Thoracic aorta (tissue), 2 donors: Measurements from ENCODE around the gene GNAL. TPM values are rescaled to one million over a fixed set of nuclear protein-coding genes. Genes with fewer than 3 reads are reported as not detected.

ENCODE experiments used
- ATAC-seq: fragments of 150-250 bp; one replicate; pipeline ENCODE4 v1.8.0; 2017; ENCODE audit warnings: low read depth; ENCODE audit not compliant: insufficient number of reproducible peaks, low FRiP score
- DNase-seq: peaks from one replicate; pipeline ENCODE4 v3.0.0-alpha.2; 2020; ENCODE audit warnings: low spot score
- H3K27ac ChIP-seq, 2 donors: fragments of 200-600 bp; sonication (generic); 1 replicate in 1 of 2; 2 replicates in 1 of 2; pipeline ENCODE4 v1.5.1; 2016; ENCODE audit warnings: mild to moderate bottlenecking in 2 of 2, moderate library complexity in 2 of 2
- H3K27me3 ChIP-seq: fragments of 200-600 bp; sonication (generic); replicated peaks from 2 replicates; pipeline ENCODE4 v1.6.0; 2016; ENCODE audit warnings: mild to moderate bottlenecking; ENCODE audit not compliant: insufficient read depth
- H3K36me3 ChIP-seq: fragments of 200-600 bp; sonication (generic); one replicate; pipeline ENCODE4 v1.5.1; 2016
- H3K4me1 ChIP-seq, 2 donors: fragments of 200-600 bp; sonication (generic); 1 replicate in 1 of 2; 2 replicates in 1 of 2; pipeline versions ENCODE4 v1.5.1 to v1.6.0; 2016; ENCODE audit warnings: low read depth in 2 of 2, mild to moderate bottlenecking in 1 of 2; ENCODE audit not compliant: control insufficient read depth in 1 of 2
- H3K4me3 ChIP-seq: fragments of 200-600 bp; sonication (generic); 2 replicates; pipeline ENCODE4 v1.5.1; 2016; ENCODE audit warnings: mild to moderate bottlenecking
- H3K9me3 ChIP-seq: fragments of 200-600 bp; sonication (generic); 2 replicates; pipeline ENCODE4 v1.5.1; 2016
- CTCF ChIP-seq: fragments of 200-600 bp; sonication (generic); IDR thresholded peaks from one replicate; pipeline ENCODE4 v1.5.1; 2019; ENCODE audit warnings: antibody characterized with exemption
- total RNA-seq, 2 donors: library from RNA; depleted of rRNA; stranded (reverse); fragments of >200 nt; gene quantifications; one replicate each; pipeline versions ENCODE4 v1.1.0 to v1.2.3, GENCODE V29; 2016

Gene GNAL
- total RNA-seq, 2 donors from 2014 or later, result 4.2 to 20.4 TPM

DNA sequence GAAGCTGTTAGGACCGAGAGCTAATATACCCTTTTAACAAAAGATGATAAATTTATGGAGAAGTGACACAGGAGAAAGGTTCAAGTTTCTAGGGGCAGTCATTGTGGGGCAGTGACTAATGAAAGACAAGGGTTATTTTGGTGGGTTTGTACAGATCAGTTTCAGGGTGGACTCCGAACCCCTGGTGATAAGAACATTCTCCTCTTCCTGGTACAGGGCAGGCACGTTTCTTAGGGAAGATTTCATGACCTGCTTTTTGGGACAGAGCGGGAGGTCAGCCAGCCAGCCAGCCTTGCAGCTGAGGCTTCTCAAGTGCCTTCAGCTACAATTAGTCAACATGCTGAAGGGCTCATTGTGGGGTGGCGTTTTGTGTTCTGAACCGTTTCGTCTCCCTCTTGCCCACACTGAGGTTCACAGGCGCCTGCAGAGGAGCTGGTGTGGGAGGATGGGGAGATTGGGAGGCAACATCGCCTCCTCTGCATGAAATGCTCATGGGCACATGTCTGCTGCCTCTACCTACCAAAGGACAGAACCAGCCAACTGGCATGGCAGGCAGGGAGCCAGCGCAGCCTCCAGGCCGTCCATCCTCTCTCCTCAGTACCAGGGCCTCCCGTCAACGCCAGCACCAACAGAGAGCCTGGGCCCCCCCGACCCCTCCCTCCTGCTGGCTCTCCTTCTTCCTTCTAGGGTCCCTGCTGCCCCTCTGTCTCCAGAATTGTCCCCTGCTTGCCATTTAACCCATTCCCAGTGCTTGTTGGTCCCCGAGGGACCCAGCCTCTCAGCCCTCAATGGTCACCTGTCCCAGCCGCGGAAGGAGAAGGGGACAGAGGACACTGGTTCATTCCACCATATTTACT, 171.8 kb downstream of the GNAL start:
- H3K9me3 ChIP-seq, result no peaks in the 10 kb centered on the region
- no peak for TF ChIP-seq CTCF
- H3K4me1 ChIP-seq, result peaks cover 5 to 22% of the 10 kb centered on the region in 2 donors
- no peak for DNase-seq
- H3K36me3 ChIP-seq, result no peaks in the 10 kb centered on the region
- H3K27me3 ChIP-seq, result no peaks in the 10 kb centered on the region
- H3K4me3 ChIP-seq, result no peak overlapping the region
- H3K27ac ChIP-seq, result no peak overlapping the region
- no peak for ATAC-seq

GRCh38 chr18:11861583-11862288, 172.7 kb downstream of the GNAL start:
- H3K27me3 ChIP-seq, result no peaks in the 10 kb centered on the region
- no peak for TF ChIP-seq CTCF

GRCh38 chr18:11862468-11863137, 173.5 kb downstream of the GNAL start:
- Histone ChIP-seq H3K4me3 (no peak overlapping the region), H3K27me3 (no peaks in the 10 kb centered on the region), H3K9me3 (no peaks in the 10 kb centered on the region), H3K27ac (no peak overlapping the region), H3K4me1 (peaks cover 0 to 7% of the 10 kb centered on the region in 2 donors), H3K36me3 (no peaks in the 10 kb centered on the region)
- ATAC-seq (no peak), DNase-seq (no peak)
- no peak for TF ChIP-seq CTCF

More at GRCh38 chr18:11861583-11862288, 172.7 kb downstream of the GNAL start:
- Histone ChIP-seq H3K36me3 (no peaks in the 10 kb centered on the region), H3K4me1 (peaks cover 3 to 15% of the 10 kb centered on the region in 2 donors), H3K4me3 (no peak overlapping the region), H3K27ac (no peak overlapping the region), H3K9me3 (no peaks in the 10 kb centered on the region)
- ATAC-seq (no peak), DNase-seq (no peak)

DNA sequence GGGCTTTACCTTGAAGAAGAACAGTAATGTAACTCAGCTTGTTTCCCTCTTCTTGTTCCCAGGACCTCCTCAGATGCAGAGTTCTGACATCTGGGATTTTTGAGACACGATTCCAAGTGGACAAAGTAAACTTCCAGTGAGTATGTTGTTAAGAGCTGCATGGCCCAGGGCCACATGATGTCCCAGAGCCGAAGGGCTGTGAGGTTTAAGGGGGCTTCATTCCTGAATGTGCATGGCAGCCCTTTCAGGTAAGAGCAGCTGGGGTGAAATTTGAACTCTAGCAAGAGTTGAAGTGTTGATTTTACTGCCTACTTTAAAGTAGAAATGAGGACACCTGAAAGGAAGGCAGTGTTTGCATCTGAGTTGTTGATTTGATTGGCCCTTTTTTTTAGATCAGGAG, 175.4 kb downstream of the GNAL start:
- H3K9me3 ChIP-seq, result no peaks in the 10 kb centered on the region
- DNase-seq (no peak), ATAC-seq (no peak)
- H3K4me1 ChIP-seq, result no peaks in the 10 kb centered on the region
- H3K27me3 ChIP-seq, result no peaks in the 10 kb centered on the region
- no peak overlapping the region for H3K4me3 ChIP-seq
- H3K27ac ChIP-seq, result no peak overlapping the region
- no peaks in the 10 kb centered on the region for H3K36me3 ChIP-seq
- no peak for TF ChIP-seq CTCF

DNA sequence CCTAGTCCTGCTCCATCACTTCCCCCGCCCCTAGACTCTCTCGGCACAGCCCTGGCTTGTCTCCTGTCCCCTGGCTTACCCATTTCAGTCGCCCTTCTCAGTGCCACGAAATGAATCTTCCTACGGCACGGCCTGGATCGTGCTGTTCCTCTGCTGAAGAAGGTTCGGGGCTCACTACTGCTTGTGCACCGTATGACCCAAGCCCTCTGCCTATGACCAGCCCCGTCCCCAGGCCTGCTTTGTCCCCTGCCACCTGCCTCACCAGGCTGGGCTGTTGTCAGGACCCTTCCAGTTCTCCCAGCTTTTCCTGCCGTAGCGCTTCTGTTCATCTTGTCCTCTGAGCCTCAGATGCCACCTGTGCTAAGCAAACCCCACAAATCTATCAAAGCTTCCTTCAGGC, 176.0 kb downstream of the GNAL start:
- Histone ChIP-seq H3K27me3 (no peaks in the 10 kb centered on the region), H3K9me3 (no peaks in the 10 kb centered on the region), H3K4me3 (no peak overlapping the region), H3K4me1 (no peaks in the 10 kb centered on the region), H3K36me3 (no peaks in the 10 kb centered on the region), H3K27ac (no peak overlapping the region)
- no peak for ATAC-seq
- no peak for TF ChIP-seq CTCF
- DNase-seq, result no peak
